ENCODE data around the gene TUBA4A. TPM values are rescaled to one million over a fixed set of nuclear protein-coding genes. Genes with fewer than 3 reads are reported as not detected.

Gene TUBA4A
- total and polyA plus RNA-seq, 2 of the 4 experiments (the other 2 are of a cell fraction) = 21.9 to 35.6 TPM

DNA sequence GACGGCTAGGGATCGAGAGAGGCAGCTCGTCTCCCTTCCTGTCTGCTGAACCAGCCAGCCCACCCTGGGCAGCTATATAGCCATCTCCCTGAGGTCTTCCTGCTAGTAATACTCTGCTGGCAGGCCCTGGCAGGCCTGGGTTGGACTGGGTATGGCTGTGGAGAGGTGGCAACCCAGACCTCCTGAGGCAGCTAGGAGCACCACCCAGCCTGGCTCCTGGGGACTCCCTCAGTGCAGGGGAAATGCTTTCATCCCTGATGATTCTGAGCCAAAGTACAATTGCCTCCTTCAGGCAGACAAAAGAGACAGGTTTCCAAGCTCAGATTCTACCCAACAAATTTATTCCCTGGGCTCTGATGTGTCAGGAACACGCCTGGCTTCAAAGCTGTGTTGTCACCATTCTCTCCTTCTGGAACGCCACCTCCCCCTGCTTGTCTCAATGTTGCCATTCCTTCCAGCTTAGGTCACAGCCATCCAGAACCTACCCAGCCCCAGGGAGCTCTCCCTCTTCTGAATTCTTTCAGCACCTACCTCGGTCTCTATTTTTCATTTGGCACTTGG lies 20.7 kb upstream of the TUBA4A start:
- Histone ChIP-seq H2BK5ac (ENCODE audit: low read depth, low read length, poor library complexity, severe bottlenecking) (peak overlapping the region; percentile 84), H3K36me3 (ENCODE audit: control insufficient read depth, insufficient read depth, low read length) (no peaks in the 10 kb centered on the region), H3K27ac (ENCODE audit: insufficient read depth, low read length) (peak overlapping the region; percentile 69), H2AK9ac (replicated peaks; ENCODE audit: low read depth, low read length, poor library complexity) (peak overlapping the region; percentile 94), H3K14ac (replicated peaks; ENCODE audit: low read depth, low read length) (peak overlapping the region; percentile 39), H4K8ac (ENCODE audit: low read depth in 2 of 2, low read length in 2 of 2) (peak overlapping the region; percentile 2 to 65; a peak in 3 of 4 replicates), H3K79me1 (ENCODE audit: low read depth in 1 of 2, low read length in 2 of 2) (no peaks in the 10 kb centered on the region; a peak in 1 of 4 replicates), H4K5ac (ENCODE audit: low read depth, low read length) (peak overlapping the region; percentile 75), H3K9me1 (ENCODE audit: insufficient read depth, low read length) (peaks cover 13% of the 10 kb centered on the region), H3K27me3 (ENCODE audit: control insufficient read depth, insufficient read depth, low read length) (peaks cover 7% of the 10 kb centered on the region; the same call in 1 of the 2 replicates), H2AK5ac (ENCODE audit: low read depth, low read length) (peak overlapping the region; percentile 80), H2BK120ac (ENCODE audit: low read depth, low read length) (peak overlapping the region; percentile 87), H2AFZ (replicated peaks; ENCODE audit: low read length, poor library complexity) (peak overlapping the region; percentile 82), H4K20me1 (ENCODE audit: insufficient read depth, low read length) (no peaks in the 10 kb centered on the region), H3K56ac (ENCODE audit: extremely low read depth, insufficient read depth, low read length) (0 out of 2 replicates have a peak overlapping the region, but pooled peaks have one; percentile 3), H4K91ac (ENCODE audit: insufficient read depth, low read depth, low read length) (peak overlapping the region; percentile 84; the same call in 1 of the 2 replicates), H3K9ac (ENCODE audit: low read depth, low read length) (peak overlapping the region; percentile 10; the same call in 1 of the 2 replicates), H2BK15ac (ENCODE audit: low read depth, low read length) (peak overlapping the region; percentile 68; the same call in 2 of the 3 replicates), H3K23ac (ENCODE audit: low read depth, low read length) (peak overlapping the region; percentile 21; the same call in 1 of the 2 replicates), H2BK20ac (ENCODE audit: low read depth, low read length) (peak overlapping the region; percentile 47), H3K4me1 (ENCODE audit: control insufficient read depth, insufficient read depth, low read length) (peaks cover 20% of the 10 kb centered on the region), H3K18ac (ENCODE audit: low read depth, low read length) (peak overlapping the region; percentile 68), H3K4me2 (ENCODE audit: low read depth, low read length) (peak overlapping the region; percentile 72), H3K4me3 (ENCODE audit: insufficient read depth, low read depth, low read length) (no peak overlapping the region), H3K9me3 (ENCODE audit: control insufficient read depth, insufficient read depth, low read length) (no peaks in the 10 kb centered on the region), H3K4ac (ENCODE audit: low read depth, low read length) (peak overlapping the region; percentile 77)
- ATAC-seq (ENCODE audit: low read depth) = peak; percentile 19; the same call in 1 of the 2 replicates
- in situ Hi-C loops (cut with MboI; ENCODE audit: low sequenced_read_pairs) = no loop called here
- BruUV-seq (replicated peaks) = no TSS peak
- intact Hi-C loops (cut with micrococcal nuclease) = no loop called here
- ChIA-PET POLR2A (ENCODE audit: unreplicated experiment) (no interaction called here), CTCF (interaction anchor here (1.2 kb wide), 1 partner anchor 21 kb away, joined by 6 read pairs; no protein-coding TSS in a partner anchor)
- dilution Hi-C loops (cut with HindIII; ENCODE audit: low sequenced_read_pairs, unreplicated experiment) = no loop called here
- peak; percentile 81 for DNase-seq
- WGBS, 2 experiments (ENCODE audit: extremely low coverage in 2 of 2, insufficient read length in 1 of 2) = 0% methylated on average over 2 of the region's 6 CpGs; no CpG with 5 or more reads in 1 of the 2 experiments
- TF ChIP-seq, protein P1, sequence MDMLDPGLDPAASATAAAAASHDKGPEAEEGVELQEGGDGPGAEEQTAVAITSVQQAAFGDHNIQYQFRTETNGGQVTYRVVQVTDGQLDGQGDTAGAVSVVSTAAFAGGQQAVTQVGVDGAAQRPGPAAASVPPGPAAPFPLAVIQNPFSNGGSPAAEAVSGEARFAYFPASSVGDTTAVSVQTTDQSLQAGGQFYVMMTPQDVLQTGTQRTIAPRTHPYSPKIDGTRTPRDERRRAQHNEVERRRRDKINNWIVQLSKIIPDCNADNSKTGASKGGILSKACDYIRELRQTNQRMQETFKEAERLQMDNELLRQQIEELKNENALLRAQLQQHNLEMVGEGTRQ (IDR thresholded peaks at IDR 0.05; ENCODE audit: low read depth, low read length) = no peak
- TF ChIP-seq FOS (IDR thresholded peaks at IDR 0.05; ENCODE audit: low read depth, low read length) (no peak), RAD21 (IDR thresholded peaks at IDR 0.05; ENCODE audit: low read length) (no peak), NFE2L2 (IDR thresholded peaks at IDR 0.05; ENCODE audit: low read depth, low read length) (no peak), CEBPB (IDR thresholded peaks at IDR 0.05; ENCODE audit: low read depth, low read length) (peak; percentile 57; the same call in 1 of the 2 replicates), RFX5 (IDR thresholded peaks at IDR 0.05; ENCODE audit: low read depth, low read length) (no peak), MXI1 (IDR thresholded peaks at IDR 0.05; ENCODE audit: borderline replicate concordance, low read depth, low read length) (0 out of 2 replicates have a peak, but pooled peaks have one; percentile 55), MAZ (IDR thresholded peaks at IDR 0.05; ENCODE audit: borderline replicate concordance, low read depth, low read length) (0 out of 2 replicates have a peak, but pooled peaks have one; percentile 33), RCOR1 (IDR thresholded peaks at IDR 0.05; ENCODE audit: insufficient replicate concordance, low read length) (peak; percentile 54), SMC3 (IDR thresholded peaks at IDR 0.05; ENCODE audit: low read depth, low read length) (no peak), POLR2A (IDR thresholded peaks at IDR 0.05; ENCODE audit: low read depth, low read length) (no peak), CHD1 (IDR thresholded peaks at IDR 0.05; ENCODE audit: low read depth, low read length) (no peak)
- TF ChIP-seq, protein P2, sequence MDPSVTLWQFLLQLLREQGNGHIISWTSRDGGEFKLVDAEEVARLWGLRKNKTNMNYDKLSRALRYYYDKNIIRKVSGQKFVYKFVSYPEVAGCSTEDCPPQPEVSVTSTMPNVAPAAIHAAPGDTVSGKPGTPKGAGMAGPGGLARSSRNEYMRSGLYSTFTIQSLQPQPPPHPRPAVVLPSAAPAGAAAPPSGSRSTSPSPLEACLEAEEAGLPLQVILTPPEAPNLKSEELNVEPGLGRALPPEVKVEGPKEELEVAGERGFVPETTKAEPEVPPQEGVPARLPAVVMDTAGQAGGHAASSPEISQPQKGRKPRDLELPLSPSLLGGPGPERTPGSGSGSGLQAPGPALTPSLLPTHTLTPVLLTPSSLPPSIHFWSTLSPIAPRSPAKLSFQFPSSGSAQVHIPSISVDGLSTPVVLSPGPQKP (IDR thresholded peaks at IDR 0.05; ENCODE audit: borderline replicate concordance, low read depth, low read length) = no peak
- TF ChIP-seq, protein P3, sequence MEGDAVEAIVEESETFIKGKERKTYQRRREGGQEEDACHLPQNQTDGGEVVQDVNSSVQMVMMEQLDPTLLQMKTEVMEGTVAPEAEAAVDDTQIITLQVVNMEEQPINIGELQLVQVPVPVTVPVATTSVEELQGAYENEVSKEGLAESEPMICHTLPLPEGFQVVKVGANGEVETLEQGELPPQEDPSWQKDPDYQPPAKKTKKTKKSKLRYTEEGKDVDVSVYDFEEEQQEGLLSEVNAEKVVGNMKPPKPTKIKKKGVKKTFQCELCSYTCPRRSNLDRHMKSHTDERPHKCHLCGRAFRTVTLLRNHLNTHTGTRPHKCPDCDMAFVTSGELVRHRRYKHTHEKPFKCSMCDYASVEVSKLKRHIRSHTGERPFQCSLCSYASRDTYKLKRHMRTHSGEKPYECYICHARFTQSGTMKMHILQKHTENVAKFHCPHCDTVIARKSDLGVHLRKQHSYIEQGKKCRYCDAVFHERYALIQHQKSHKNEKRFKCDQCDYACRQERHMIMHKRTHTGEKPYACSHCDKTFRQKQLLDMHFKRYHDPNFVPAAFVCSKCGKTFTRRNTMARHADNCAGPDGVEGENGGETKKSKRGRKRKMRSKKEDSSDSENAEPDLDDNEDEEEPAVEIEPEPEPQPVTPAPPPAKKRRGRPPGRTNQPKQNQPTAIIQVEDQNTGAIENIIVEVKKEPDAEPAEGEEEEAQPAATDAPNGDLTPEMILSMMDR (conservative IDR thresholded peaks at IDR 0.05; ENCODE audit: low read depth, low read length) = no peak

Data from IMR-90 (cell line).